Ishikawa (cell line): ENCODE data around the gene FAM3D.

Source experiments
- CEBPB ChIP-seq: IDR thresholded peaks from 2 replicates; pipeline ENCODE4 v1.6.1; 2012
- CREB1 ChIP-seq: IDR thresholded peaks from 2 replicates; pipeline ENCODE4 v1.6.1; 2012; ENCODE audit warnings: low read depth
- FOXM1 ChIP-seq: IDR thresholded peaks from 2 replicates; pipeline ENCODE4 v1.6.1; 2012; ENCODE audit warnings: low read depth, borderline replicate concordance
- TAF1 ChIP-seq: IDR thresholded peaks from 2 replicates; pipeline ENCODE4 v1.6.1; 2012; ENCODE audit warnings: low read depth, mild to moderate bottlenecking
- ZBTB7A ChIP-seq: IDR thresholded peaks from 2 replicates; pipeline ENCODE4 v1.6.1; 2012; ENCODE audit warnings: low read depth
- TF ChIP-seq, protein P1 (sequence below): IDR thresholded peaks from 2 replicates; pipeline ENCODE4 v1.6.1; 2012

DNA sequence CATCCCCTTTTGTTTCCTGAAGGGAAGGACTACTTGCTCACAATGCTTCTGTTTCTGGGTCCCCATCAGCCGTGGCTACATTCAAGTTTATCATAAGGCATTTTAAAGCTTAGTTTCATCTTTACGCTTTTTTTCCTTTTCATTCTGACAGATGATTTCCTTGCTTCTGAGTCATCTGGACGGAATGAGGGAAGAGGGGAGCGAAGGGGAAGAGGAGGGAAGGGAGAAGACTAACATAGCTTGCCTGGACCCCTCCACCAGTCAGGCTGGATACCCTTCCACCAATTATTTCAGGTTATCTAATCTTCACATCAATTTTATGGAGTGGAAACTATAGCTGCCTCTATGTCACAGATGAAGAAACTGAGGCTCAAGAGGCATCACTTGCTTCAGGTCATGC is 27.6 kb downstream of the FAM3D start:
- TF ChIP-seq CREB1 (no peak), ZBTB7A (no peak), TAF1 (no peak), CEBPB (no peak), FOXM1 (no peak)
- TF ChIP-seq, protein P1, sequence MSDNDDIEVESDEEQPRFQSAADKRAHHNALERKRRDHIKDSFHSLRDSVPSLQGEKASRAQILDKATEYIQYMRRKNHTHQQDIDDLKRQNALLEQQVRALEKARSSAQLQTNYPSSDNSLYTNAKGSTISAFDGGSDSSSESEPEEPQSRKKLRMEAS = no peak
